Measurements from ENCODE around the gene PPDPF. TPM values are rescaled to one million over a fixed set of nuclear protein-coding genes. Genes with fewer than 3 reads are reported as not detected.

PPDPF gene
- total RNA-seq, 1 experiment from 2014 or later: 517 TPM

DNA sequence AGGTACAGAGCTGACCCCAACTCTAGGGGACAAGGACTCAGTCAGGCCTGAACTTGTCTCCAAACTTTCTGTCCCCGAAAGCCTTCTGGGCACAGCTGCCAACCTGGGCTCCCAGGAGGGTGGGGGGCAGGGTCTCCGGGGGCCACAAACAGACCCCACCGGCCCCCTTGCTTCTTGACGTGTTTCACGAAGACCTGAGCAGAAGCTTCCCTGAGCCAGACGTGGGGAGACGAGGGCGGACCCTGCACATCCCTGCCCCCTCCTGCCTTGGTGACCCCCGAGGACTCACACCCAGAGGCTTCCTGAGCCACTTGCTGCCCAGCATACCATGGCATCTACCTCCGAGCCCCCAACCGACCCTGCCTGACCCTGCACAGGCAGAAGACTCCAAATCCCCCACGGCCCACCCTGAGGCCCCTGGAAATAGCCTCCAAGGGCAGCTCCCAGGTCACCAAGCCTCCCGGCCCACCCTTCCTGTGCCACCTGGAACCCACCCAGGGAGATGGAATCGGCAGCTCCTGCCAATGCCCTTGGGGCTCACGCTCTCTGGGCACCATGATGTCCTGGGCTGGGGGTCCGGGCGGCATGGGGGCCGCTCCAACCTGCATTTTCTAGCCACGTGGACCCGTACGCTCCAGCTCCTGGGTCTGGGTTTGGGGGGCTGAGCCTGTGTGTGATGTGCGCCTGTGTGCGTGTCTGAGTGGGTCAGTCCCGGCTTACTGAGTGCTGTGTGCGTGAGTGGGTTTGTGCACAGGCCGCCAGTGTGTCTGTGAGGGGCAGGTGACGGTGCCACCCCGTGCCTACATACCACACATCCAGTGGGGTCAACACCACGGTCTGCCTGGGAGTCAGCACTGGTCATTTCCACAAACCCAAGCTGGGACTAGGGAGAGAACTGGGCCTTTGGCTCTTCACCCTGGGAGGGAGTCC lies 19.1 kb downstream of the PPDPF start:
- intact Hi-C loops (cut with micrococcal nuclease; ENCODE audit: unreplicated experiment): loop anchor here (2.0 to 5.0 kb wide), 5 partner anchors 38 to 433 kb away; partner anchors contain the start of genes GMEB2 and TPD52L2
- H3K36me3 Mint-ChIP-seq (ENCODE audit: insufficient read depth, unreplicated experiment): peaks cover 45% of the 10 kb centered on the region
- H3K9me3 Mint-ChIP-seq (ENCODE audit: low read depth, unreplicated experiment): no peaks in the 10 kb centered on the region
- H3K27me3 Mint-ChIP-seq (ENCODE audit: unreplicated experiment): peaks cover 14% of the 10 kb centered on the region
- no TSS peak for BruUV-seq (replicated peaks)
- TF ChIP-seq, protein P1, sequence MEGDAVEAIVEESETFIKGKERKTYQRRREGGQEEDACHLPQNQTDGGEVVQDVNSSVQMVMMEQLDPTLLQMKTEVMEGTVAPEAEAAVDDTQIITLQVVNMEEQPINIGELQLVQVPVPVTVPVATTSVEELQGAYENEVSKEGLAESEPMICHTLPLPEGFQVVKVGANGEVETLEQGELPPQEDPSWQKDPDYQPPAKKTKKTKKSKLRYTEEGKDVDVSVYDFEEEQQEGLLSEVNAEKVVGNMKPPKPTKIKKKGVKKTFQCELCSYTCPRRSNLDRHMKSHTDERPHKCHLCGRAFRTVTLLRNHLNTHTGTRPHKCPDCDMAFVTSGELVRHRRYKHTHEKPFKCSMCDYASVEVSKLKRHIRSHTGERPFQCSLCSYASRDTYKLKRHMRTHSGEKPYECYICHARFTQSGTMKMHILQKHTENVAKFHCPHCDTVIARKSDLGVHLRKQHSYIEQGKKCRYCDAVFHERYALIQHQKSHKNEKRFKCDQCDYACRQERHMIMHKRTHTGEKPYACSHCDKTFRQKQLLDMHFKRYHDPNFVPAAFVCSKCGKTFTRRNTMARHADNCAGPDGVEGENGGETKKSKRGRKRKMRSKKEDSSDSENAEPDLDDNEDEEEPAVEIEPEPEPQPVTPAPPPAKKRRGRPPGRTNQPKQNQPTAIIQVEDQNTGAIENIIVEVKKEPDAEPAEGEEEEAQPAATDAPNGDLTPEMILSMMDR (IDR thresholded peaks at IDR 0.05; ENCODE audit: unreplicated experiment): no peak
- H3K4me1 Mint-ChIP-seq (ENCODE audit: low read depth, unreplicated experiment): peaks cover 58% of the 10 kb centered on the region
- H3K4me3 Mint-ChIP-seq (ENCODE audit: low read depth, unreplicated experiment): peak overlapping the region; percentile 89
- H3K27ac Mint-ChIP-seq (ENCODE audit: unreplicated experiment): peak overlapping the region; percentile 84
- CTCF ChIA-PET: interaction anchor here (1.2 to 3.0 kb wide), 7 partner anchors 17 to 168 kb away, joined by 3 to 37 read pairs (median 18); partner anchors contain the start of genes ARFRP1, PPDPF and ZGPAT
- DNase-seq: no peak

DNA sequence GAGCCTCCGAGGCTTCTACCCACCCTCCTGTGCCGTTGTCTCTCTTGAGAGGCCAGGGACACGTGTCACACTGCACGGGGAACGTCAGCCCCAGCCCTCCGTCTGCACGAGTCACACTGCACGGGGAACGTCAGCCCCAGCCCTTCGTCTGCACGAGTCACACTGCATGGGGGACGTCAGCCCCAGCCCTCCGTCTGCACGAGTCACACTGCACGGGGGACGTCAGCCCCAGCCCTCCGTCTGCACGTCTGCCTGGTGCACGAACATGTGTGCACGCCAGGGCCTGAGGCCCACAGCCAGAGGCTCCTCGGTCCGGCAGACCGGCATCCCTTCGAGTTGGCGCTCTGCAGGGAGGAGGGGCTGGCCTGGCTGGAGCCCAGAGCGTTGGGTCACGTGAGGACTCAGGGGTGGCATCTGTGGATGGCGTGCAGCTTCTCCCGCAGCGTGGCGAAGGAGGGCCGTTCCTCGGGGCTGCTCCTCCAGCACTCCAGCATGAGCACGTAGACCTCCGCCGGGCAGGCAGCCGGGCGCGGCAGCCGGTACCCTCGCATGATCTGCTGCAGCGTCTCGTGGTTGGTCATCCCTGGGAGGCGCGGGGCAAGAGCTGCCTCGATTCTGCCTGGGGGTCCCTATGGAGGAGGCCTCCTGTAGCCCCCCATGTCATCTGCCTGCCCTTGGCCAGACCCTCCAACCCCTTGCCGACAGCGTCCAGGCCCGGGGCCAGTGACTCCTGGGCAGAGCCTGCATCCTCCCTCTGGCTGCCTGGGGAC lies 20.0 kb downstream of the PPDPF start:
- Mint-ChIP-seq H3K27ac (ENCODE audit: unreplicated experiment) (no peak overlapping the region), H3K36me3 (ENCODE audit: insufficient read depth, unreplicated experiment) (peaks cover 38% of the 10 kb centered on the region), H3K27me3 (ENCODE audit: unreplicated experiment) (peaks cover 14% of the 10 kb centered on the region), H3K9me3 (ENCODE audit: low read depth, unreplicated experiment) (no peaks in the 10 kb centered on the region), H3K4me3 (ENCODE audit: low read depth, unreplicated experiment) (no peak overlapping the region), H3K4me1 (ENCODE audit: low read depth, unreplicated experiment) (peaks cover 59% of the 10 kb centered on the region)
- DNase-seq: no peak
- CTCF ChIA-PET: no interaction called here
- BruUV-seq (replicated peaks): no TSS peak
- TF ChIP-seq, protein P1 (IDR thresholded peaks at IDR 0.05; ENCODE audit: unreplicated experiment): no peak
- intact Hi-C loops (cut with micrococcal nuclease; ENCODE audit: unreplicated experiment): no loop called here

DNA sequence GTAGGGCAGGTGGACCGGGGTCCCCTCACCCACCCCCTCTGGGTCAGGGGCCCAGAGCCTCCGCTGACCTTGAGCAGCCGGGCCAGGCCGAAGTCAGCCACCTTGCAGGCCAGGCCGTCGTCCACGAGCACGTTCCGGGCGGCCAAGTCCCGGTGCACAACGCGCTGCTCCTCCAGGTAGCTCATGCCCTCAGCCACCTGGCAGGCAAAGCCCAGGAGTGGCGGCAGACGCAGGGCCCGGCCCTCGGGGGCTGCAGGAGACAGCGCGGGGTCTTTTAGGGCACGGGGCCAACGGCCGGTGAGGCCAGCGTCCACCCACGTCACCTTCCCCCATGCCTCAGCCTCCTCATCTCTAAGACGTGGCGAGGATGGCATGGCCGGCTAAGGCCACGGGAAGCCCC lies 20.8 kb downstream of the PPDPF start:
- Mint-ChIP-seq H3K4me3 (ENCODE audit: low read depth, unreplicated experiment) (no peak overlapping the region), H3K36me3 (ENCODE audit: insufficient read depth, unreplicated experiment) (peaks cover 35% of the 10 kb centered on the region), H3K9me3 (ENCODE audit: low read depth, unreplicated experiment) (no peaks in the 10 kb centered on the region), H3K27ac (ENCODE audit: unreplicated experiment) (no peak overlapping the region), H3K4me1 (ENCODE audit: low read depth, unreplicated experiment) (peaks cover 56% of the 10 kb centered on the region), H3K27me3 (ENCODE audit: unreplicated experiment) (peaks cover 14% of the 10 kb centered on the region)
- TF ChIP-seq, protein P1 (IDR thresholded peaks at IDR 0.05; ENCODE audit: unreplicated experiment): no peak
- CTCF ChIA-PET: no interaction called here
- no TSS peak for BruUV-seq (replicated peaks)
- DNase-seq: no peak
- intact Hi-C loops (cut with micrococcal nuclease; ENCODE audit: unreplicated experiment): no loop called here

DNA sequence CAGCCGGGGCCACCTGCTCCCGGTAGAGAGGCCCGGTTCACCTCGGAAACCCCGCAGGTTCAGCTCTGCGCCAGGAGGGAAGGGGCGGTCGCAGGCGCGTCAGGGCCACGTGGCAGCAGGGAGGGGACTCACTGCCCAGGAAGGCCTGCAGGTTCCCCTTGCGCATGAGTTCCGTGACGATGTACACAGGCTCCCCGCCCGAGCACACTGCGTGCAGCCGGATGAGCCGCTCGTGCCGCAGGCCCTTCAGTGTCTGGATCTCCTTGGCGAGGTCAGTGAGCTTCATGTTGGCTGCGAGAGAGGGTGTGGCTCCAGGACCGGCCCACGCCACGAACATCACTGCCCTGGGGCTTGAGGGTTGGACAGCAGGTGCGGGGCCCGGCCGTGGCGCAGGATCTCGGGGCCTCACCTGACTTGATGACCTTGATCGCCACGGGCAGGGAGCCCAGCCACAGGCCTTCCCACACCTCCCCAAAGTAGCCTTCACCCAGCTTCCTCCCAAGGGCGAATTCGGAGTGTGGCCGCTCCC lies 21.5 kb downstream of the PPDPF start:
- Mint-ChIP-seq H3K4me1 (ENCODE audit: low read depth, unreplicated experiment) (peaks cover 49% of the 10 kb centered on the region), H3K27me3 (ENCODE audit: unreplicated experiment) (peaks cover 14% of the 10 kb centered on the region), H3K36me3 (ENCODE audit: insufficient read depth, unreplicated experiment) (peaks cover 27% of the 10 kb centered on the region), H3K27ac (ENCODE audit: unreplicated experiment) (no peak overlapping the region), H3K4me3 (ENCODE audit: low read depth, unreplicated experiment) (no peak overlapping the region), H3K9me3 (ENCODE audit: low read depth, unreplicated experiment) (no peaks in the 10 kb centered on the region)
- intact Hi-C loops (cut with micrococcal nuclease; ENCODE audit: unreplicated experiment): no loop called here
- DNase-seq: no peak
- BruUV-seq (replicated peaks): no TSS peak
- TF ChIP-seq, protein P1 (IDR thresholded peaks at IDR 0.05; ENCODE audit: unreplicated experiment): no peak
- CTCF ChIA-PET: interaction anchor here (0.7 kb wide), 1 partner anchor 178 kb away, joined by 4 read pairs; no protein-coding TSS in a partner anchor
